ENCODE results near the gene CD80.

DNA sequence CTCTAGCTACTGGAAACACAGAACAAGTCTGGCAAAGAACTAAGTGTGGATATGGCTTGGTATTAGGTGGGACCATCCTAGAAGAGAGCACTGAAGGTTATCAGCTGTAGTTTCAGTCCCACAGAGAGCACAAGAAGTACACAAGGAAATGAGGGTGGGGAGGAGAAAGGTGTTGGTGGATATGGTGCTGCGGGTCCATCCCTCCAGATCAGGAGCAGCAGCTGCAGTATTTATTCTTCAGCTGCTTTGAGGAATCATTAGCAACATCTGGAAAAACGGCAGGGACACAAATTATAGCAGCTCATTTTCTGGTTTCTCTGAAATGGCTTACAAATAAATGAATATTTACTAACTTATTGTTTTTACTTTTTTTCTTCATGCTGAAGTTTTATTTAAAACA lies 29.0 kb downstream of the CD80 start:
- TF ChIP-seq EP300 (IDR thresholded peaks at IDR 0.05) (no peak), POLR2A (IDR thresholded peaks at IDR 0.05) (no peak)
- TF ChIP-seq, protein P1, sequence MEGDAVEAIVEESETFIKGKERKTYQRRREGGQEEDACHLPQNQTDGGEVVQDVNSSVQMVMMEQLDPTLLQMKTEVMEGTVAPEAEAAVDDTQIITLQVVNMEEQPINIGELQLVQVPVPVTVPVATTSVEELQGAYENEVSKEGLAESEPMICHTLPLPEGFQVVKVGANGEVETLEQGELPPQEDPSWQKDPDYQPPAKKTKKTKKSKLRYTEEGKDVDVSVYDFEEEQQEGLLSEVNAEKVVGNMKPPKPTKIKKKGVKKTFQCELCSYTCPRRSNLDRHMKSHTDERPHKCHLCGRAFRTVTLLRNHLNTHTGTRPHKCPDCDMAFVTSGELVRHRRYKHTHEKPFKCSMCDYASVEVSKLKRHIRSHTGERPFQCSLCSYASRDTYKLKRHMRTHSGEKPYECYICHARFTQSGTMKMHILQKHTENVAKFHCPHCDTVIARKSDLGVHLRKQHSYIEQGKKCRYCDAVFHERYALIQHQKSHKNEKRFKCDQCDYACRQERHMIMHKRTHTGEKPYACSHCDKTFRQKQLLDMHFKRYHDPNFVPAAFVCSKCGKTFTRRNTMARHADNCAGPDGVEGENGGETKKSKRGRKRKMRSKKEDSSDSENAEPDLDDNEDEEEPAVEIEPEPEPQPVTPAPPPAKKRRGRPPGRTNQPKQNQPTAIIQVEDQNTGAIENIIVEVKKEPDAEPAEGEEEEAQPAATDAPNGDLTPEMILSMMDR (IDR thresholded peaks at IDR 0.05), result no peak

Data from ovary (tissue), 3 donors.